Endothelial cell (in vitro differentiated cells): ENCODE data around the gene MYOF. TPM values are rescaled to one million over a fixed set of nuclear protein-coding genes. Genes with fewer than 3 reads are reported as not detected.

Experiments
- DNase-seq: peaks from one replicate; pipeline ENCODE4 v3.0.0; 2021; ENCODE audit warnings: low spot score
- H3K27ac Mint-ChIP-seq: one replicate; pipeline ENCODE4 v1.8.0; 2021; ENCODE audit warnings: mixed read lengths, inconsistent platforms; ENCODE audit not compliant: unreplicated experiment
- H3K27me3 Mint-ChIP-seq: one replicate; pipeline ENCODE4 v1.8.0; 2021; ENCODE audit warnings: mild to moderate bottlenecking, moderate library complexity, mixed read lengths, inconsistent platforms; ENCODE audit not compliant: unreplicated experiment
- H3K36me3 Mint-ChIP-seq: one replicate; pipeline ENCODE4 v1.8.0; 2021; ENCODE audit warnings: mild to moderate bottlenecking, low read depth, mixed read lengths, inconsistent platforms; ENCODE audit not compliant: unreplicated experiment
- H3K4me1 Mint-ChIP-seq: one replicate; pipeline ENCODE4 v1.8.0; 2021; ENCODE audit warnings: mild to moderate bottlenecking, mixed read lengths, inconsistent platforms; ENCODE audit not compliant: unreplicated experiment
- H3K4me3 Mint-ChIP-seq: one replicate; pipeline ENCODE4 v1.8.0; 2021; ENCODE audit warnings: mild to moderate bottlenecking, mixed read lengths, inconsistent platforms; ENCODE audit not compliant: unreplicated experiment
- H3K9me3 Mint-ChIP-seq: one replicate; pipeline ENCODE4 v1.8.0; 2021; ENCODE audit warnings: mixed read lengths, inconsistent platforms; ENCODE audit not compliant: unreplicated experiment
- CTCF ChIP-seq: fragments of 200-600 bp; sonication (generic); IDR thresholded peaks from one replicate; pipeline ENCODE4 v1.5.0; 2021; ENCODE audit warnings: antibody characterized with exemption; ENCODE audit not compliant: unreplicated experiment
- total RNA-seq: library from RNA; stranded (reverse); fragmentation: NEBNext Ultra II Directional; extraction: Animal tissue kit (Norgen Biotek cat#: 25700); gene quantifications from one replicate; pipeline ENCODE4 v1.2.1, GENCODE V29; 2021; ENCODE audit not compliant: unreplicated experiment

Gene MYOF
- total RNA-seq, 1 donor from 2014 or later = 12.4 TPM

GRCh38 chr10:93334901-93335327 lies 147.2 kb downstream of the MYOF start:
- Mint-ChIP-seq H3K27me3 (no peaks in the 10 kb centered on the region), H3K9me3 (no peaks in the 10 kb centered on the region), H3K27ac (no peak overlapping the region), H3K36me3 (peaks cover 6% of the 10 kb centered on the region), H3K4me1 (peaks cover 14% of the 10 kb centered on the region), H3K4me3 (no peak overlapping the region)
- TF ChIP-seq CTCF = no peak
- DNase-seq = no peak

GRCh38 chr10:93334181-93334580 lies 148.0 kb downstream of the MYOF start:
- no peak for TF ChIP-seq CTCF
- no peak for DNase-seq
- Mint-ChIP-seq H3K27me3 (no peaks in the 10 kb centered on the region), H3K9me3 (no peaks in the 10 kb centered on the region), H3K27ac (no peak overlapping the region), H3K4me1 (peaks cover 14% of the 10 kb centered on the region), H3K4me3 (no peak overlapping the region), H3K36me3 (peaks cover 6% of the 10 kb centered on the region)

GRCh38 chr10:93333278-93333978 lies 148.7 kb downstream of the MYOF start:
- TF ChIP-seq CTCF = no peak
- Mint-ChIP-seq H3K27me3 (no peaks in the 10 kb centered on the region), H3K36me3 (peaks cover 3% of the 10 kb centered on the region), H3K27ac (no peak overlapping the region), H3K4me3 (no peak overlapping the region), H3K4me1 (peaks cover 16% of the 10 kb centered on the region), H3K9me3 (no peaks in the 10 kb centered on the region)
- DNase-seq = no peak

GRCh38 chr10:93330824-93331223 lies 151.3 kb downstream of the MYOF start:
- no peaks in the 10 kb centered on the region for H3K27me3 Mint-ChIP-seq
- no peak for TF ChIP-seq CTCF
- no peak overlapping the region for H3K4me3 Mint-ChIP-seq
- no peak for DNase-seq
- H3K27ac Mint-ChIP-seq = no peak overlapping the region
- peaks cover 4% of the 10 kb centered on the region for H3K36me3 Mint-ChIP-seq
- peaks cover 16% of the 10 kb centered on the region for H3K4me1 Mint-ChIP-seq
- H3K9me3 Mint-ChIP-seq = no peaks in the 10 kb centered on the region

GRCh38 chr10:93319896-93320295 lies 162.2 kb downstream of the MYOF start:
- no peak for DNase-seq
- H3K27ac Mint-ChIP-seq = no peak overlapping the region
- TF ChIP-seq CTCF = no peak
- H3K27me3 Mint-ChIP-seq = peaks cover 4% of the 10 kb centered on the region
- H3K4me1 Mint-ChIP-seq = peaks cover 13% of the 10 kb centered on the region
- H3K36me3 Mint-ChIP-seq = peaks cover 4% of the 10 kb centered on the region
- no peaks in the 10 kb centered on the region for H3K9me3 Mint-ChIP-seq
- no peak overlapping the region for H3K4me3 Mint-ChIP-seq
